Neural progenitor cell (in vitro differentiated cells): ENCODE results near the gene VPS13D. TPM values are rescaled to one million over a fixed set of nuclear protein-coding genes. Genes with fewer than 3 reads are reported as not detected.

Experiments used
- DNase-seq: peaks from one replicate; pipeline ENCODE4 v3.0.0-alpha.2; 2016; ENCODE audit warnings: low spot score
- H2AFZ ChIP-seq: fragments of 200-600 bp; sonication (generic); replicated peaks from 2 replicates; pipeline ENCODE4 v1.6.1; 2016; ENCODE audit warnings: antibody characterized with exemption
- H3F3A ChIP-seq: fragments of 200-600 bp; sonication (generic); 2 replicates; pipeline ENCODE4 v1.6.1; 2016; ENCODE audit warnings: antibody characterized with exemption, low read depth
- H3K27ac ChIP-seq: fragments of 200-600 bp; sonication (generic); 2 replicates; pipeline ENCODE4 v1.5.1; 2016; ENCODE audit warnings: mild to moderate bottlenecking
- H3K27me3 ChIP-seq: fragments of 200-600 bp; sonication (generic); 2 replicates; pipeline ENCODE4 v1.6.1; 2016; ENCODE audit warnings: mild to moderate bottlenecking, moderate library complexity
- H3K36me3 ChIP-seq: fragments of 200-600 bp; sonication (generic); 2 replicates; pipeline ENCODE4 v1.5.1; 2016
- H3K4me1 ChIP-seq: fragments of 200-600 bp; sonication (generic); 2 replicates; pipeline ENCODE4 v1.6.1; 2016; ENCODE audit warnings: mixed run types
- H3K4me2 ChIP-seq: fragments of 200-600 bp; sonication (generic); 2 replicates; pipeline ENCODE4 v1.6.1; 2016
- H3K4me3 ChIP-seq: fragments of 200-600 bp; sonication (generic); 2 replicates; pipeline ENCODE4 v1.5.1; 2016
- H3K79me2 ChIP-seq: fragments of 200-600 bp; sonication (generic); 2 replicates; pipeline ENCODE4 v1.6.1; 2016; ENCODE audit warnings: low read depth
- H3K9ac ChIP-seq: fragments of 200-600 bp; sonication (generic); 2 replicates; pipeline ENCODE4 v1.6.1; 2016
- H3K9me3 ChIP-seq: fragments of 200-600 bp; sonication (generic); 2 replicates; pipeline ENCODE4 v1.5.1; 2016; ENCODE audit warnings: low read depth
- H4K20me1 ChIP-seq: fragments of 200-600 bp; sonication (generic); 2 replicates; pipeline ENCODE4 v1.6.1; 2016; ENCODE audit warnings: low read depth
- H3K27ac Mint-ChIP-seq: 3 replicates; pipeline ENCODE4 v1.8.0; 2021; ENCODE audit warnings: mixed read lengths
- H3K27me3 Mint-ChIP-seq: 2 replicates; pipeline ENCODE4 v1.8.0; 2022; ENCODE audit warnings: low read depth, mild to moderate bottlenecking, inconsistent platforms, moderate library complexity, mixed read lengths; ENCODE audit not compliant: insufficient read depth
- H3K36me3 Mint-ChIP-seq: 3 replicates; pipeline ENCODE4 v1.8.0; 2021; ENCODE audit warnings: mixed read lengths
- H3K4me1 Mint-ChIP-seq: 3 replicates; pipeline ENCODE4 v1.8.0; 2021; ENCODE audit warnings: mixed read lengths
- H3K4me3 Mint-ChIP-seq: 3 replicates; pipeline ENCODE4 v1.8.0; 2021; ENCODE audit warnings: mild to moderate bottlenecking, moderate library complexity, mixed read lengths
- H3K9me3 Mint-ChIP-seq: 3 replicates; pipeline ENCODE4 v1.8.0; 2020; ENCODE audit warnings: mixed read lengths
- CTCF ChIP-seq: fragments of 200-600 bp; sonication (generic); IDR thresholded peaks from 2 replicates; pipeline ENCODE4 v1.5.1; 2017; ENCODE audit warnings: antibody characterized with exemption, mild to moderate bottlenecking
- EZH2 ChIP-seq: fragments of 200-600 bp; sonication (generic); IDR thresholded peaks from 2 replicates; pipeline ENCODE4 v1.6.1; 2017; ENCODE audit warnings: antibody characterized with exemption, mild to moderate bottlenecking, moderate library complexity
- EZH2phosphoT487 ChIP-seq: fragments of 200-600 bp; sonication (generic); IDR thresholded peaks from 2 replicates; pipeline ENCODE4 v1.6.1; 2017; ENCODE audit warnings: antibody characterized with exemption
- total RNA-seq: library from RNA; depleted of rRNA; stranded (reverse); fragments of >200 nt; gene quantifications from 2 replicates; pipeline ENCODE4 v1.2.3, GENCODE V29; 2015; ENCODE audit warnings: low replicate concordance

Gene VPS13D
- total RNA-seq, 1 donor from 2014 or later: 16.4 TPM

- Histone ChIP-seq H3K79me2 (no peaks in the 10 kb centered on the region), H3K27me3 (no peaks in the 10 kb centered on the region), H3K27ac (no peak overlapping the region), H3K36me3 (peaks cover 14% of the 10 kb centered on the region), H3K4me3 (no peak overlapping the region), H3K9me3 (peaks cover 12% of the 10 kb centered on the region), H3K9ac (no peak overlapping the region), H2AFZ (no peak overlapping the region), H3K4me2 (no peak overlapping the region), H3K4me1 (peaks cover 30% of the 10 kb centered on the region), H4K20me1 (no peaks in the 10 kb centered on the region), H3F3A (peaks cover 15% of the 10 kb centered on the region)
- Mint-ChIP-seq H3K4me3 (no peak overlapping the region), H3K27ac (no peak overlapping the region), H3K27me3 (no peaks in the 10 kb centered on the region), H3K9me3 (peaks cover 8% of the 10 kb centered on the region), H3K4me1 (peaks cover 10% of the 10 kb centered on the region), H3K36me3 (peaks cover 31% of the 10 kb centered on the region)
- DNase-seq: no peak
- TF ChIP-seq CTCF (no peak), EZH2phosphoT487 (no peak), EZH2 (no peak)
Observed at GRCh38 chr1:12408662-12409061, 178.8 kb downstream of the VPS13D start.

- peaks cover 8% of the 10 kb centered on the region for H3K9me3 Mint-ChIP-seq
- H2AFZ ChIP-seq: no peak overlapping the region
- H3F3A ChIP-seq: peaks cover 15% of the 10 kb centered on the region
- peaks cover 12% of the 10 kb centered on the region for H3K9me3 ChIP-seq
- no peaks in the 10 kb centered on the region for H3K27me3 ChIP-seq
- no peak overlapping the region for H3K9ac ChIP-seq
- no peaks in the 10 kb centered on the region for H3K79me2 ChIP-seq
- peaks cover 10% of the 10 kb centered on the region for H3K4me1 Mint-ChIP-seq
- DNase-seq: no peak
- H3K4me3 Mint-ChIP-seq: no peak overlapping the region
- H3K27ac ChIP-seq: no peak overlapping the region
- no peaks in the 10 kb centered on the region for H3K27me3 Mint-ChIP-seq
- no peak overlapping the region for H3K4me2 ChIP-seq
- H3K36me3 ChIP-seq: peaks cover 14% of the 10 kb centered on the region
- peaks cover 30% of the 10 kb centered on the region for H3K4me1 ChIP-seq
- TF ChIP-seq CTCF: no peak
- TF ChIP-seq EZH2phosphoT487: no peak
- TF ChIP-seq EZH2: no peak
- H3K27ac Mint-ChIP-seq: no peak overlapping the region
- H4K20me1 ChIP-seq: no peaks in the 10 kb centered on the region
- H3K4me3 ChIP-seq: no peak overlapping the region
- peaks cover 26% of the 10 kb centered on the region for H3K36me3 Mint-ChIP-seq
Observed at GRCh38 chr1:12409681-12410080, 179.9 kb downstream of the VPS13D start.

- H3K4me3 Mint-ChIP-seq: no peak overlapping the region
- Histone ChIP-seq H3K9me3 (peaks cover 12% of the 10 kb centered on the region), H3K36me3 (peaks cover 14% of the 10 kb centered on the region), H3K27me3 (no peaks in the 10 kb centered on the region), H3K79me2 (no peaks in the 10 kb centered on the region), H3K27ac (no peak overlapping the region), H3F3A (peaks cover 15% of the 10 kb centered on the region), H3K9ac (no peak overlapping the region), H3K4me3 (no peak overlapping the region), H3K4me2 (no peak overlapping the region), H2AFZ (no peak overlapping the region), H4K20me1 (no peaks in the 10 kb centered on the region), H3K4me1 (peaks cover 28% of the 10 kb centered on the region)
- H3K9me3 Mint-ChIP-seq: peaks cover 8% of the 10 kb centered on the region
- no peak for TF ChIP-seq EZH2
- TF ChIP-seq CTCF: no peak
- no peak for TF ChIP-seq EZH2phosphoT487
- DNase-seq: no peak
- H3K4me1 Mint-ChIP-seq: peaks cover 10% of the 10 kb centered on the region
- peaks cover 24% of the 10 kb centered on the region for H3K36me3 Mint-ChIP-seq
- no peak overlapping the region for H3K27ac Mint-ChIP-seq
- no peaks in the 10 kb centered on the region for H3K27me3 Mint-ChIP-seq
Observed at GRCh38 chr1:12410351-12410750, 180.5 kb downstream of the VPS13D start.

- no peak overlapping the region for H3K27ac ChIP-seq
- H3K4me2 ChIP-seq: no peak overlapping the region
- TF ChIP-seq CTCF (no peak), EZH2 (no peak), EZH2phosphoT487 (no peak)
- peaks cover 12% of the 10 kb centered on the region for H3K9me3 ChIP-seq
- no peaks in the 10 kb centered on the region for H3K79me2 ChIP-seq
- no peaks in the 10 kb centered on the region for H4K20me1 ChIP-seq
- Mint-ChIP-seq H3K27me3 (no peaks in the 10 kb centered on the region), H3K36me3 (peaks cover 24% of the 10 kb centered on the region), H3K4me3 (no peak overlapping the region), H3K9me3 (peaks cover 8% of the 10 kb centered on the region), H3K4me1 (peaks cover 6% of the 10 kb centered on the region), H3K27ac (no peak overlapping the region)
- H2AFZ ChIP-seq: no peak overlapping the region
- peaks cover 21% of the 10 kb centered on the region for H3K4me1 ChIP-seq
- no peak overlapping the region for H3K4me3 ChIP-seq
- H3F3A ChIP-seq: peaks cover 11% of the 10 kb centered on the region
- DNase-seq: no peak
- H3K9ac ChIP-seq: no peak overlapping the region
- H3K36me3 ChIP-seq: peaks cover 14% of the 10 kb centered on the region
- no peaks in the 10 kb centered on the region for H3K27me3 ChIP-seq
Observed at GRCh38 chr1:12411098-12411497, 181.3 kb downstream of the VPS13D start.
